Measurements from ENCODE around the gene FAM20A. TPM values are rescaled to one million over a fixed set of nuclear protein-coding genes. Genes with fewer than 3 reads are reported as not detected.

FAM20A gene
- total RNA-seq, 6 experiments from 2014 or later = not detected

DNA sequence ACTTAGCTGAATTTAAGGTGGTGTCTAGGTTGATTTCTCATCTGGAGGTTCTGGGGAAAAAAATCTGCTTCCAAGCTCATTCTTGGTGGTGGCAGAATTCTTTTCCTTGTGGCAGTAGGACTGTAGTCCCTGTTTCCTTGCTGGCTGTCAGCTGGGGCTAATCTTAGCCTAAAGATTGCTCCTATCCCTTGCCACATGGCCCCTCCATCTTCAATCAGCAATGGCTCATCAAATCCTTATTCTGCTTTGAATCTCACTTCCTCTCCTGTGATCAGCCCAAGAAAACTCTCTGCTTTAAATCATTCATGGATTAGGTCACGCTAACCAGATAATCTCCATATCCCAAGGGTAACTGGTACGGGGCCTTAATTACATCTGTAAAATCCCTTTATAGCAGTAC lies 6.6 kb downstream of the FAM20A start:
- Mint-ChIP-seq H3K4me1 (ENCODE audit: low read depth) (peaks cover 7% of the 10 kb centered on the region; the same call in 1 of the 2 replicates), H3K9me3 (no peaks in the 10 kb centered on the region), H3K36me3 (ENCODE audit: low read depth) (no peaks in the 10 kb centered on the region), H3K27me3 (ENCODE audit: insufficient read depth) (peaks cover 11% of the 10 kb centered on the region), H3K4me3 (no peak overlapping the region), H3K27ac (no peak overlapping the region)
- TF ChIP-seq, protein P1, sequence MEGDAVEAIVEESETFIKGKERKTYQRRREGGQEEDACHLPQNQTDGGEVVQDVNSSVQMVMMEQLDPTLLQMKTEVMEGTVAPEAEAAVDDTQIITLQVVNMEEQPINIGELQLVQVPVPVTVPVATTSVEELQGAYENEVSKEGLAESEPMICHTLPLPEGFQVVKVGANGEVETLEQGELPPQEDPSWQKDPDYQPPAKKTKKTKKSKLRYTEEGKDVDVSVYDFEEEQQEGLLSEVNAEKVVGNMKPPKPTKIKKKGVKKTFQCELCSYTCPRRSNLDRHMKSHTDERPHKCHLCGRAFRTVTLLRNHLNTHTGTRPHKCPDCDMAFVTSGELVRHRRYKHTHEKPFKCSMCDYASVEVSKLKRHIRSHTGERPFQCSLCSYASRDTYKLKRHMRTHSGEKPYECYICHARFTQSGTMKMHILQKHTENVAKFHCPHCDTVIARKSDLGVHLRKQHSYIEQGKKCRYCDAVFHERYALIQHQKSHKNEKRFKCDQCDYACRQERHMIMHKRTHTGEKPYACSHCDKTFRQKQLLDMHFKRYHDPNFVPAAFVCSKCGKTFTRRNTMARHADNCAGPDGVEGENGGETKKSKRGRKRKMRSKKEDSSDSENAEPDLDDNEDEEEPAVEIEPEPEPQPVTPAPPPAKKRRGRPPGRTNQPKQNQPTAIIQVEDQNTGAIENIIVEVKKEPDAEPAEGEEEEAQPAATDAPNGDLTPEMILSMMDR (IDR thresholded peaks at IDR 0.05) = no peak
- DNase-seq = no peak

DNA sequence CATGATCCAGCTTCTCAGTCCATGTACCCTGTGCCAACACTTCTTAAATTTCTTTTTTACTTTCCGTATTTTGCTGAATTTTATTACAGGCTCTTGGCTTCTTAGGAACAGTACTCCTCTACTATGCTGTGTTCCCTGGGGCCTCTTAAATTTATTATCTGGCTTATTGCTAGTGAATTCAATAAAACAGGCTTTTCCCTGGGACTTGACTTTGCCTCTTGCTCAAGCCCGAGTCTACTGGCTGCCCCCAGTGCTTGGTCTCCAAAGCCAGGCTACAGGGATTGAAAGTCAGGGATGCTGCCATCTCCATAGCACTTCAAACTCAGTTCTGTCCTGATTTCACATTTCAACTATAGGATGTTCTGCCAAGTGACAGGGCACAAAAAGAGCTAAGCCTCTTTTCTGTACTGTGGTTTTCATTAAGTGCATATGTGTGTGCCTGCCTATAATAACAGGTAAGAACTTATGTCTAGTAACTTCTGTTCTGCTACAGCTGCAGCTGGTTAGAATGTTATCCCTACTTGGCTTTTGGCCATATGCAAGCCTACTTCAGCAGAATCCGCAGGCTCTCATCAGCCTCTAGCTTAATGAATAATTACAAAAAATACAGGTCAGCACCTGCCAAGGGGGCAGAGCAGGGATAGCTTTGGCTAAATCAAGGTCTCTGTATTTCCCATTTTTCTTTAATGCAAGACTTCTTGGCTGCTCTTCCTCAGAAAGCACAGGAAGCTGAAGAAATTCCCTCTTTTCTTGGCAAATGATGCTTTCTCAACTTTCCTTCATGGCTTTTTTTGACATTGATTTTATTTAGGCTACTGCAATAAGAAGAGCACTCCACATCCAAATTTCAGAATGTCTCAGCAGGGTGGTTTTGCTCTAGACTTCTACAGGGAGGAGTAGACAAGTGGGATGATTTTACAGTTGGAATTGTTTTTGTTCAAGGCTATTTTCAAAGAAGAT lies 8.2 kb downstream of the FAM20A start:
- H3K27ac Mint-ChIP-seq = no peak overlapping the region
- no peak for DNase-seq
- H3K9me3 Mint-ChIP-seq = peaks cover 2% of the 10 kb centered on the region; the same call in 1 of the 2 replicates
- no peaks in the 10 kb centered on the region for H3K4me1 Mint-ChIP-seq (ENCODE audit: low read depth)
- TF ChIP-seq, protein P1 (IDR thresholded peaks at IDR 0.05) = no peak
- no peak overlapping the region for H3K4me3 Mint-ChIP-seq
- H3K36me3 Mint-ChIP-seq (ENCODE audit: low read depth) = no peaks in the 10 kb centered on the region
- peaks cover 9% of the 10 kb centered on the region for H3K27me3 Mint-ChIP-seq (ENCODE audit: insufficient read depth)

DNA sequence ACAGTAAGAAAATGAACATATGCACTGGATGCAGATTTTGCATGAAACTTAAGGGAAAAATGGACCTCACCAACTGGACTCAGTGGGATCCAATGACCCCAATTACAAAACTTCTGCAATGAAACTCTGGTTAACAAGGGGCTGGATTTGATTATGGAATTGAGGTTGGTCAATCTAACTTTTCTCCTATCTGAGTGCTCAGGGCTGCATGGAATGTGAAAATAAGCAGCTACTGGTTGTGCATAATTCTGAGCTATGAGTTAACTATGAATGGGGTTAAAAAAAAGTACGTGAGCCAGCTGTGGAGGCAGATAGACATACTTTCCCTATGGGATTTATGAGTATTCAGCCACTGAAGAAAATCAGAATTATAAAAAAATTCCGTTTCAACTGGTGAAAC lies 9.2 kb downstream of the FAM20A start:
- H3K27me3 Mint-ChIP-seq (ENCODE audit: insufficient read depth) = peaks cover 2% of the 10 kb centered on the region
- H3K36me3 Mint-ChIP-seq (ENCODE audit: low read depth) = no peaks in the 10 kb centered on the region
- H3K4me1 Mint-ChIP-seq (ENCODE audit: low read depth) = no peaks in the 10 kb centered on the region
- no peak for DNase-seq
- no peak overlapping the region for H3K4me3 Mint-ChIP-seq
- TF ChIP-seq, protein P1 (IDR thresholded peaks at IDR 0.05) = no peak
- H3K27ac Mint-ChIP-seq = no peak overlapping the region
- H3K9me3 Mint-ChIP-seq = peaks cover 8% of the 10 kb centered on the region; the same call in 1 of the 2 replicates

DNA sequence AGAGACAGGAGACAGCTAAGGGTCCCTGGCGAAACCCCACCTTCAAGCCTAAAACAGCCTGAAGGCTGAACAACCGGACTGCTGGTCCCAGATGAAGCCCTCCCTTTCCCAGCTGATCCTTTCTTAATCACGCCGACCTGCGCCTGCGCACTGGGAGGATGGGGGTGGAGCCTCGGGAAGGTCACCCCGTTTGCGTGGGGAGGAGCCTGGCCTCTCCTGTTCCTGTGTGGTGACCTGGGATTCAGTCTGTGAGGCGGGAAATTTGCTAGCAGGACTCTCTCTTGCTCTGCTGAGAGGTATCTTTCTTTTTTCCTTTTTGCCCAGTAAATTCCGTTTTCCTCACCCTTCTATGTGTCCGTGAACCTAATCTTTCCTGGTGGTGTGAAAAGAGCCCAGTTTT lies 9.6 kb downstream of the FAM20A start:
- Mint-ChIP-seq H3K27ac (no peak overlapping the region), H3K9me3 (peaks cover 8% of the 10 kb centered on the region; the same call in 1 of the 2 replicates), H3K4me3 (no peak overlapping the region), H3K36me3 (ENCODE audit: low read depth) (no peaks in the 10 kb centered on the region), H3K27me3 (ENCODE audit: insufficient read depth) (peaks cover 2% of the 10 kb centered on the region), H3K4me1 (ENCODE audit: low read depth) (no peaks in the 10 kb centered on the region)
- no peak for DNase-seq
- TF ChIP-seq, protein P1 (IDR thresholded peaks at IDR 0.05) = no peak

DNA sequence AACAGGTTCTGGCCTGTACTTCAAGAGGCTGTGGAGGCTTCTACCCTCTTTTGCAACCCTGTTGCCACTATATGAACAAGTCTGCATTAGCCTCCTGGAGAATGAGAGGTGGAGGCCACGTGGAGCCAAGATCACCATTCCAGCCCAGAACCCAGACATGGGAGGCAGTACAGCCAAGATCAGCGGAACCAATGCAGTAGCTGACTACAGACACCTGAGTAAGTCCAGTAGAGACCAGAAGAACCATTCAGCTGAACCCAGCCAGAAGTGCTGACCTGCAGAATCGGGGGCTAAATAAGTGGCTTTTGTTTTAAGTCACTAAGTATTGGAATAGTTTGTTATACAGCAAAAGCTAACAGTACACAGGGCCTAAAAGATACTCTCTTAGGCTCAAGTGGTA lies 12.1 kb downstream of the FAM20A start:
- no peak for DNase-seq
- Mint-ChIP-seq H3K9me3 (peaks cover 12% of the 10 kb centered on the region; the same call in 1 of the 2 replicates), H3K4me3 (no peak overlapping the region), H3K36me3 (ENCODE audit: low read depth) (no peaks in the 10 kb centered on the region), H3K4me1 (ENCODE audit: low read depth) (no peaks in the 10 kb centered on the region), H3K27me3 (ENCODE audit: insufficient read depth) (peaks cover 2% of the 10 kb centered on the region), H3K27ac (no peak overlapping the region)
- TF ChIP-seq, protein P1 (IDR thresholded peaks at IDR 0.05) = no peak

All from HFFc6 (cell line).